Osteocyte (in vitro differentiated cells): ENCODE results near the gene NME3. TPM values are rescaled to one million over a fixed set of nuclear protein-coding genes. Genes with fewer than 3 reads are reported as not detected.

Experiments used
- DNase-seq: peaks from one replicate; pipeline ENCODE4 v3.0.0; 2021; ENCODE audit warnings: mixed read lengths; ENCODE audit not compliant: unreplicated experiment; ENCODE audit errors: extremely low spot score
- H3K27ac Mint-ChIP-seq: one replicate; pipeline ENCODE4 v1.8.0; 2021; ENCODE audit warnings: mild to moderate bottlenecking, mixed read lengths; ENCODE audit not compliant: unreplicated experiment
- H3K27me3 Mint-ChIP-seq: one replicate; pipeline ENCODE4 v1.8.0; 2021; ENCODE audit warnings: mixed read lengths; ENCODE audit not compliant: unreplicated experiment
- H3K36me3 Mint-ChIP-seq: one replicate; pipeline ENCODE4 v1.8.0; 2021; ENCODE audit warnings: mixed read lengths; ENCODE audit not compliant: unreplicated experiment
- H3K4me1 Mint-ChIP-seq: one replicate; pipeline ENCODE4 v1.8.0; 2021; ENCODE audit warnings: mixed read lengths; ENCODE audit not compliant: unreplicated experiment
- H3K4me3 Mint-ChIP-seq: one replicate; pipeline ENCODE4 v1.8.0; 2021; ENCODE audit warnings: mild to moderate bottlenecking, moderate library complexity, mixed read lengths; ENCODE audit not compliant: unreplicated experiment
- H3K9me3 Mint-ChIP-seq: one replicate; pipeline ENCODE4 v1.8.0; 2021; ENCODE audit warnings: mixed read lengths; ENCODE audit not compliant: unreplicated experiment
- CTCF ChIP-seq: fragments of 200-600 bp; sonication (generic); IDR thresholded peaks from 2 replicates; pipeline ENCODE4 v1.5.0; 2021; ENCODE audit warnings: antibody characterized with exemption, mild to moderate bottlenecking, moderate library complexity
- total RNA-seq: library from RNA; stranded (reverse); gene quantifications from 2 replicates; pipeline ENCODE4 v1.2.1, GENCODE V29; 2021

The NME3 gene
- total RNA-seq, 1 donor from 2014 or later: 45.8 TPM

- H3K27me3 Mint-ChIP-seq: no peaks in the 10 kb centered on the region
- H3K9me3 Mint-ChIP-seq: no peaks in the 10 kb centered on the region
- peaks cover 13% of the 10 kb centered on the region for H3K4me1 Mint-ChIP-seq
- DNase-seq: no peak
- H3K4me3 Mint-ChIP-seq: no peak overlapping the region
- TF ChIP-seq CTCF: no peak
- no peak overlapping the region for H3K27ac Mint-ChIP-seq
- peaks cover 5% of the 10 kb centered on the region for H3K36me3 Mint-ChIP-seq
Observed at GRCh38 chr16:1768767-1769401, 2.5 kb downstream of the NME3 start.

GRCh38 chr16:1768061-1768766 lies 3.1 kb downstream of the NME3 start:
- DNase-seq: no peak
- Mint-ChIP-seq H3K27ac (no peak overlapping the region), H3K27me3 (no peaks in the 10 kb centered on the region), H3K9me3 (no peaks in the 10 kb centered on the region), H3K4me3 (no peak overlapping the region), H3K36me3 (peaks cover 5% of the 10 kb centered on the region), H3K4me1 (peaks cover 12% of the 10 kb centered on the region)
- TF ChIP-seq CTCF: no peak

- TF ChIP-seq CTCF: no peak
- H3K27ac Mint-ChIP-seq: no peak overlapping the region
- DNase-seq: no peak
- H3K27me3 Mint-ChIP-seq: no peaks in the 10 kb centered on the region
- H3K4me3 Mint-ChIP-seq: no peak overlapping the region
- no peaks in the 10 kb centered on the region for H3K9me3 Mint-ChIP-seq
- H3K36me3 Mint-ChIP-seq: peaks cover 5% of the 10 kb centered on the region
- peaks cover 11% of the 10 kb centered on the region for H3K4me1 Mint-ChIP-seq
Observed at GRCh38 chr16:1767116-1767994, 4.0 kb downstream of the NME3 start.

GRCh38 chr16:1766701-1767100 lies 4.6 kb downstream of the NME3 start:
- H3K9me3 Mint-ChIP-seq: no peaks in the 10 kb centered on the region
- peaks cover 5% of the 10 kb centered on the region for H3K36me3 Mint-ChIP-seq
- no peak for DNase-seq
- H3K4me1 Mint-ChIP-seq: peaks cover 5% of the 10 kb centered on the region
- TF ChIP-seq CTCF: no peak
- H3K27ac Mint-ChIP-seq: no peak overlapping the region
- H3K27me3 Mint-ChIP-seq: no peaks in the 10 kb centered on the region
- H3K4me3 Mint-ChIP-seq: no peak overlapping the region

- Mint-ChIP-seq H3K27me3 (no peaks in the 10 kb centered on the region), H3K4me3 (no peak overlapping the region), H3K9me3 (no peaks in the 10 kb centered on the region), H3K4me1 (peaks cover 4% of the 10 kb centered on the region), H3K27ac (no peak overlapping the region), H3K36me3 (peaks cover 7% of the 10 kb centered on the region)
- TF ChIP-seq CTCF: no peak
- DNase-seq: no peak
Observed at GRCh38 chr16:1766231-1766630, 5.1 kb downstream of the NME3 start.
